Pericardium fibroblast (primary cell): ENCODE results near the gene LCN2. TPM values are rescaled to one million over a fixed set of nuclear protein-coding genes. Genes with fewer than 3 reads are reported as not detected.

ENCODE experiments used
- total RNA-seq: library from RNA; depleted of rRNA; stranded (reverse); fragments of >200 nt; gene quantifications from 2 replicates; pipeline ENCODE4 v1.2.3, GENCODE V29; 2015

The LCN2 gene
- total RNA-seq, result 0.23 TPM in 1 of 2 replicates, not detected in the other

GRCh38 chr9:128149001-128149701 lies at the start of gene LCN2:
LCN2 (plus strand) TSS chr9:128149453; CDS start chr9:128149526, 73 bp downstream.

DNA sequence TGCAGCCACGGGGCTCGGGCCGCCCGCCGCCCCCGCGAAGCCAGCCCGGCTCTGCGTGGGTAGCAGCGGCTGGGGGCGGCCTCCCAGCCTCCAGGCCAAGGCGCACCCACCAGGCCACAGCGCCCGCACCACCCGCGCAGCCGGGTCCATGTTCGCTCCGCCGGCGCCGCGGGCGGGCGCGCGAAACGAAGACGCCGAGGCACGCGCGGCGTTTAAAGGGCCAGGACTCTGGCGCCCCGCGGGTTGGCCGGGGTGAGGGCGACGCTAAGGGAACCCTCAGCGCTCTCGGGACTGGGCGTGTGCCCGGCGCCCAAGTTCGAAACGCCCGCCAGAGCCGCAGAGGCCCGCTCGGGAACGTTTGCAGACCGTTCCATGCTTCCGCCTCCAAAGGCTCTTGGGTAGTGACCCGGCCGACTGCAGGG lies 21.7 kb upstream of the LCN2 start, which contains the start of gene PTGES2:
Gene PTGES2, minus strand, starts transcription at position 162 of the 422 bp plus-strand sequence. Its CDS starts 12 bp downstream, at position 150.

DNA sequence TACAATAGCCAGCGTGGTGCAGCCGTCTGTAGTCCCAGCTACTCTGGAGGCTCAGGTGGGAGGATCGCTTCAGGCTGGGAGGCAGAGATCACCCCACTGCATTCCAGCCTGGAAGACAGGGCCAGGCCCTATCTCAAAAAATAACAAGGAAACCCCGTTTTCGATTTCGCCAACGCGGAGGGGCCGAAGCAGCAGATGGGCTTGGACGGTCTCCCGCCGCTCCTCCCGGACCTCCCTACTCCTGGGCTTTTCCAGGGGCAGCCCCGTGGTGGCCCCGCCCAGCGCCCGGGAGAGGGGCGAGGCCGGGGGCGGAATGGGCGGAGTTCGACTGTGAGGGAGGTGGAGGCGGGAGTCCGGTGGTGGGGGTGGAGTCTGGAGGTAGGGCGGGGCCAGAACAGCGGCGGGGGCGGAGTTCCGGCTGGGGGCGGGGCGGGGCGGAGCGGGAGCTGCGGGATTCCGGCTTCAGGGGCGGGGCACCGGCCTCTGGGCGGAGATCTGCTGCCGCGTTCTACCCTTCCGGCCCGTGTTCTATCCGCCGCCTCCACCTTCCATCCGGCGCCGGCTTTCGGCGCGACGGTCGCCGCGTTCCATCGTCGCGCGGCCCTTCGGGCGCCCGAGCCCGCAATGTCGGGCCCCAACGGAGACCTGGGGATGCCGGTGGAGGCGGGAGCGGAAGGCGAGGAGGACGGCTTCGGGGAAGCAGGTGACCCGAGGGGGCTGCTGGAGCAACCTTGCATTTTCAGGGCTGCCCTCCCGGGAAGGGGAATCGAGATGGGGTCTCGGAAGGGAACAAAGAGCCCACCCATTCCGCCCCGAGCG lies 10.7 kb downstream of the LCN2 start, which contains the start of gene BBLN:
Gene BBLN, plus strand, starts transcription at position 482 of the 819 bp plus-strand sequence. Its CDS starts 143 bp downstream, at position 625.

GRCh38 chr9:128191406-128192046 lies 42.3 kb downstream of the LCN2 start, which contains the start of gene CIZ1:
CIZ1 (minus strand) TSS chr9:128191572; CDS start chr9:128190857, 715 bp downstream.

Other genes with a start within 250 kb of the LCN2 start
- 83.8 and 100 TPM in 2 replicates for gene ST6GALNAC6, start 249.8 kb upstream of the LCN2 start, total RNA-seq
- 47.5 and 59.7 TPM in 2 replicates for gene ST6GALNAC4, start 232.4 kb upstream of the LCN2 start, total RNA-seq
- 7.9 and 8.9 TPM in 2 replicates for gene PIP5KL1, start 218.7 kb upstream of the LCN2 start, total RNA-seq
- gene DPM2, start 211.6 kb upstream of the LCN2 start, total RNA-seq, result 15.5 and 21.0 TPM in 2 replicates
- 12.5 and 14.1 TPM in 2 replicates for gene EEIG1, start 168.5 kb upstream of the LCN2 start, total RNA-seq
- gene NAIF1, start 82.1 kb upstream of the LCN2 start, total RNA-seq, result 8.7 and 10.9 TPM in 2 replicates
- 13.7 and 16.2 TPM in 2 replicates for gene SLC25A25, start 81.2 kb upstream of the LCN2 start, total RNA-seq
- 55.7 and 63.9 TPM in 2 replicates for gene PTGES2, start 21.7 kb upstream of the LCN2 start, total RNA-seq
- gene BBLN, start 10.8 kb downstream of the LCN2 start, total RNA-seq, result 251 and 261 TPM in 2 replicates
- 52.7 and 77.5 TPM in 2 replicates for gene CIZ1, start 42.1 kb downstream of the LCN2 start, total RNA-seq
- gene DNM1, start 53.9 kb downstream of the LCN2 start, total RNA-seq, result 14.8 and 15.2 TPM in 2 replicates
- 95.8 and 97.2 TPM in 2 replicates for gene GOLGA2, start 126.6 kb downstream of the LCN2 start, total RNA-seq
- gene SWI5, start 126.8 kb downstream of the LCN2 start, total RNA-seq, result 40.8 and 53.2 TPM in 2 replicates
- gene TRUB2, start 173.0 kb downstream of the LCN2 start, total RNA-seq, result 9.7 and 16.6 TPM in 2 replicates
- 28.8 and 32.3 TPM in 2 replicates for gene COQ4, start 173.4 kb downstream of the LCN2 start, total RNA-seq
- gene SLC27A4, start 191.1 kb downstream of the LCN2 start, total RNA-seq, result 11.5 and 20.7 TPM in 2 replicates
- gene URM1, start 221.9 kb downstream of the LCN2 start, total RNA-seq, result 27.2 and 33.0 TPM in 2 replicates